ENCODE data around the gene CD36. TPM values are rescaled to one million over a fixed set of nuclear protein-coding genes. Genes with fewer than 3 reads are reported as not detected.

CD36 gene
- total RNA-seq, 4 donors from 2014 or later, result 210 to 375 (median 311) TPM

- ATAC-seq (no peak), DNase-seq (no peak)
- Histone ChIP-seq H3K4me3 (no peak overlapping the region), H3K4me1 (peaks cover 6 to 17% of the 10 kb centered on the region in 2 donors), H3K27me3 (no peaks in the 10 kb centered on the region), H3K27ac (peak overlapping the region; percentile 32 to 88 (median 72)), H3K36me3 (peaks cover 0 to 19% of the 10 kb centered on the region in 2 donors), H3K9me3 (no peaks in the 10 kb centered on the region)
- intact Hi-C loops (cut with DNase I; ENCODE audit: low total_unique reads) (no loop called here), in situ Hi-C loops (cut with MboI; ENCODE audit: low sequenced_read_pairs in 4 of 4) (loop anchor here in 2 of 4 donors (5.0 to 25.0 kb wide), 3 partner anchors 234 to 599 kb away; no protein-coding TSS in a partner anchor)
- no peak for TF ChIP-seq CTCF (IDR thresholded peaks at IDR 0.05 in 4 of 5, conservative IDR thresholded peaks at IDR 0.05 in 1 of 5)
- TF ChIP-seq POLR2A (IDR thresholded peaks at IDR 0.05), result no peak
These were observed 22.5 kb downstream of the CD36 start for GRCh38 chr7:80660939-80661338.

- intact Hi-C loops (cut with DNase I; ENCODE audit: low total_unique reads), result no loop called here
- DNase-seq (no peak), ATAC-seq (no peak)
- TF ChIP-seq POLR2A (IDR thresholded peaks at IDR 0.05) (no peak), CTCF (IDR thresholded peaks at IDR 0.05 in 4 of 5, conservative IDR thresholded peaks at IDR 0.05 in 1 of 5) (no peak)
- H3K36me3 ChIP-seq, result peaks cover 0 to 27% of the 10 kb centered on the region in 2 donors
- H3K27me3 ChIP-seq, result no peaks in the 10 kb centered on the region
- no peak overlapping the region for H3K4me3 ChIP-seq
- no peaks in the 10 kb centered on the region for H3K9me3 ChIP-seq
- peak overlapping the region in 1 of 4 donors; percentile 61 for H3K27ac ChIP-seq
- H3K4me1 ChIP-seq, result peaks cover 6 to 17% of the 10 kb centered on the region in 2 donors
- in situ Hi-C loops (cut with MboI; ENCODE audit: low sequenced_read_pairs in 4 of 4), result loop anchor here in 2 of 4 donors (5.0 to 25.0 kb wide), 3 partner anchors 234 to 599 kb away; no protein-coding TSS in a partner anchor
These were observed 23.3 kb downstream of the CD36 start for GRCh38 chr7:80661729-80662128.

- Histone ChIP-seq H3K9me3 (no peaks in the 10 kb centered on the region), H3K27ac (peak overlapping the region in 2 of 4 donors; percentile 9 to 63), H3K27me3 (no peaks in the 10 kb centered on the region), H3K36me3 (peaks cover 0 to 32% of the 10 kb centered on the region in 2 donors), H3K4me3 (no peak overlapping the region), H3K4me1 (peaks cover 6 to 14% of the 10 kb centered on the region in 2 donors)
- in situ Hi-C loops (cut with MboI; ENCODE audit: low sequenced_read_pairs in 4 of 4) (loop anchor here in 2 of 4 donors (5.0 to 25.0 kb wide), 3 partner anchors 235 to 600 kb away; no protein-coding TSS in a partner anchor), intact Hi-C loops (cut with DNase I; ENCODE audit: low total_unique reads) (no loop called here)
- no peak for TF ChIP-seq CTCF (IDR thresholded peaks at IDR 0.05 in 4 of 5, conservative IDR thresholded peaks at IDR 0.05 in 1 of 5)
- no peak for TF ChIP-seq POLR2A (IDR thresholded peaks at IDR 0.05)
- DNase-seq, result no peak
- no peak for ATAC-seq
These were observed 23.8 kb downstream of the CD36 start for GRCh38 chr7:80662252-80662651.

- H3K9me3 ChIP-seq, result no peaks in the 10 kb centered on the region
- no peaks in the 10 kb centered on the region for H3K27me3 ChIP-seq
- no peak for ATAC-seq
- DNase-seq, result no peak
- no peak overlapping the region for H3K4me3 ChIP-seq
- H3K36me3 ChIP-seq, result peaks cover 0 to 42% of the 10 kb centered on the region in 2 donors
- in situ Hi-C loops (cut with MboI; ENCODE audit: low sequenced_read_pairs in 4 of 4), result loop anchor here in 2 of 4 donors (25.0 kb wide), 2 partner anchors 578 to 603 kb away; no protein-coding TSS in a partner anchor
- intact Hi-C loops (cut with DNase I; ENCODE audit: low total_unique reads), result no loop called here
- TF ChIP-seq CTCF (IDR thresholded peaks at IDR 0.05 in 4 of 5, conservative IDR thresholded peaks at IDR 0.05 in 1 of 5) (no peak), POLR2A (IDR thresholded peaks at IDR 0.05) (no peak)
- H3K4me1 ChIP-seq, result no peaks in the 10 kb centered on the region
- H3K27ac ChIP-seq, result peak overlapping the region in 3 of 4 donors; percentile 8 to 38 (median 22)
These were observed 27.1 kb downstream of the CD36 start for GRCh38 chr7:80665526-80665925.

Measured in gastrocnemius medialis (tissue), 4 donors.